Gastroesophageal sphincter (tissue), 4 donors: ENCODE data around the gene RELT. TPM values are rescaled to one million over a fixed set of nuclear protein-coding genes. Genes with fewer than 3 reads are reported as not detected.

Source experiments
- ATAC-seq: fragments of 150-250 bp; one replicate; pipeline ENCODE4 v1.9.1; 2016; ENCODE audit warnings: mild to moderate bottlenecking, moderate library complexity
- H3K27ac ChIP-seq, 4 donors: fragments of 200-600 bp; sonication (generic) in 3 of 4; 1 replicate in 3 of 4; 2 replicates in 1 of 4; pipeline ENCODE4 v1.5.1; 2016 to 2019
- H3K27me3 ChIP-seq: fragments of 200-600 bp; sonication (generic); one replicate; pipeline ENCODE4 v1.5.1; 2019
- H3K36me3 ChIP-seq, 2 donors: fragments of 200-600 bp; sonication (generic); one replicate each; pipeline ENCODE4 v1.5.1; 2019; ENCODE audit warnings: control low read depth in 1 of 2
- H3K4me1 ChIP-seq, 3 donors: fragments of 200-600 bp; sonication (generic); 1 replicate in 2 of 3; 2 replicates in 1 of 3; pipeline ENCODE4 v1.5.1; 2016 to 2019; ENCODE audit warnings: control low read depth in 2 of 3
- H3K4me3 ChIP-seq, 2 donors: fragments of 200-600 bp; sonication (generic); one replicate each; pipeline ENCODE4 v1.5.1; 2019; ENCODE audit warnings: mild to moderate bottlenecking in 1 of 2, moderate library complexity in 1 of 2
- H3K9me3 ChIP-seq, 3 donors: fragments of 200-600 bp; sonication (generic); one replicate each; pipeline ENCODE4 v1.5.1; 2017 to 2019; ENCODE audit warnings: control low read depth in 2 of 3
- EP300 ChIP-seq: sonication (generic); formaldehyde crosslinking; IDR thresholded peaks from one replicate; pipeline ENCODE4 v1.6.1; 2017; ENCODE audit warnings: antibody characterized with exemption, mild to moderate bottlenecking
- POLR2A ChIP-seq, 2 donors: fragments of 450-650 bp; IDR thresholded peaks; one replicate each; pipeline ENCODE4 v1.6.1; 2017; ENCODE audit warnings: antibody characterized with exemption in 2 of 2, mild to moderate bottlenecking in 2 of 2, moderate library complexity in 1 of 2
- POLR2AphosphoS5 ChIP-seq: sonication (generic); formaldehyde crosslinking; IDR thresholded peaks from one replicate; pipeline ENCODE4 v1.6.1; 2017; ENCODE audit warnings: antibody characterized with exemption
- WGBS, 2 donors: methylation state at CpG; one replicate each; pipeline ENCODE4 v1.1.5; 2018; ENCODE audit warnings: low coverage in 1 of 2; 5-methylcytosine and 5-hydroxymethylcytosine counted together
- total RNA-seq, 4 donors: library from RNA; depleted of rRNA; stranded (reverse); fragments of >200 nt; gene quantifications; one replicate each; pipeline ENCODE4 v1.1.0, GENCODE V29; 2016
- TF ChIP-seq, protein P1 (sequence below), 4 experiments: fragments of 200-600 bp in 2 of 4; fragments of 450-650 bp in 2 of 4; sonication (generic) in 1 of 4; IDR thresholded peaks; one replicate each; pipeline ENCODE4 v1.5.1; 2017 to 2019; ENCODE audit warnings: antibody characterized with exemption in 4 of 4, mild to moderate bottlenecking in 2 of 4, moderate library complexity in 2 of 4

RELT gene
- total RNA-seq, 4 donors from 2014 or later, result 2.3 to 5.7 (median 3.5) TPM

DNA sequence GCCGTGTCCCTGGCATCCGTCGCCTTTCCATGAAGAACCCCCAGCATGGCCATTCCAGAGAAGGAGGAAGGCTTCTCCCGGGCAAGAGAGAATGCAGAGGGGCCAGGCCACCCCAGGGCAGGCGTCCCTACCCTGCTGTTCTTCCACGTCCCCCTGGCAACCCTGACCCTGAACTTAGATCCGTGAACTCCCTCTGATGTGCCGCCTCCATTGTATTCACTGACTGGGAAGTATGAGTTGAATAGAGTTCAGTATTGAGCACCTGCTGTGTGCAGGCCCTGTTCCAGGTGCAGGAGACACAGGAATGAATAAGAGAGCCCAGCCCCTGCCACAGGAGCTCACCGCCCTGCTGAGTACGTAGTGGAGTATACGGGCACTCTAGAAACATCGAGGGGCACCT is 29.1 kb upstream of the RELT start:
- Histone ChIP-seq H3K27ac (peak overlapping the region in 1 of 4 donors; percentile 43), H3K4me1 (peaks cover 0 to 76% (median 28%) of the 10 kb centered on the region in 3 donors), H3K36me3 (peaks cover 0 to 27% of the 10 kb centered on the region in 2 donors), H3K4me3 (no peak overlapping the region), H3K9me3 (no peaks in the 10 kb centered on the region), H3K27me3 (no peaks in the 10 kb centered on the region)
- TF ChIP-seq, protein P1, sequence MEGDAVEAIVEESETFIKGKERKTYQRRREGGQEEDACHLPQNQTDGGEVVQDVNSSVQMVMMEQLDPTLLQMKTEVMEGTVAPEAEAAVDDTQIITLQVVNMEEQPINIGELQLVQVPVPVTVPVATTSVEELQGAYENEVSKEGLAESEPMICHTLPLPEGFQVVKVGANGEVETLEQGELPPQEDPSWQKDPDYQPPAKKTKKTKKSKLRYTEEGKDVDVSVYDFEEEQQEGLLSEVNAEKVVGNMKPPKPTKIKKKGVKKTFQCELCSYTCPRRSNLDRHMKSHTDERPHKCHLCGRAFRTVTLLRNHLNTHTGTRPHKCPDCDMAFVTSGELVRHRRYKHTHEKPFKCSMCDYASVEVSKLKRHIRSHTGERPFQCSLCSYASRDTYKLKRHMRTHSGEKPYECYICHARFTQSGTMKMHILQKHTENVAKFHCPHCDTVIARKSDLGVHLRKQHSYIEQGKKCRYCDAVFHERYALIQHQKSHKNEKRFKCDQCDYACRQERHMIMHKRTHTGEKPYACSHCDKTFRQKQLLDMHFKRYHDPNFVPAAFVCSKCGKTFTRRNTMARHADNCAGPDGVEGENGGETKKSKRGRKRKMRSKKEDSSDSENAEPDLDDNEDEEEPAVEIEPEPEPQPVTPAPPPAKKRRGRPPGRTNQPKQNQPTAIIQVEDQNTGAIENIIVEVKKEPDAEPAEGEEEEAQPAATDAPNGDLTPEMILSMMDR (IDR thresholded peaks at IDR 0.05), result no peak
- TF ChIP-seq POLR2AphosphoS5, result no peak
- TF ChIP-seq POLR2A (IDR thresholded peaks at IDR 0.05), result no peak
- TF ChIP-seq EP300, result no peak
- no peak for ATAC-seq
- no CpG with 5 or more reads among the region's 12 CpGs for WGBS, 2 donors

DNA sequence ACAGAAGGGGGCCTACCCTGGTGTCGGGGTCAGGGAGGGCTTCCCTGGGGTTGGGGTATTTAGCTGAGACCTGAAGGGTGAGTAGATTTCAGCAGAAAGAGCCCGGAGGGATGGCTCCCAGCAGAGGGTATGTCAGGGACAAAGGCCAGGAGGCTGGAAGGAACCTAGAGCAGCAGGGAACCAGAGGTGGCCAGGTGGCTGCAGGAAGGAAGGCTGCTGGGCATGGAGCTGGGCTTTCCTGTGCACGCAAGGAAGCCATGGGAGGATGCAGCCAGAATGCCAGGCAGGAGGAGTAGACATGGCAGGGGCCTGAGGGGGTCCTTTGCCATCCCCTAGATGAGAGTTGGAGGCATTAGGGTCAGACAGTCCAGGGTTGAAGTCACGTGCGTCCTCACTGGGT is 27.4 kb upstream of the RELT start:
- ATAC-seq, result no peak
- no peaks in the 10 kb centered on the region for H3K27me3 ChIP-seq
- TF ChIP-seq POLR2AphosphoS5 (no peak), POLR2A (IDR thresholded peaks at IDR 0.05) (no peak), EP300 (no peak)
- TF ChIP-seq, protein P1 (IDR thresholded peaks at IDR 0.05), result no peak
- H3K9me3 ChIP-seq, result no peaks in the 10 kb centered on the region
- peaks cover 0 to 58% (median 15%) of the 10 kb centered on the region in 3 donors for H3K4me1 ChIP-seq
- H3K4me3 ChIP-seq, result no peak overlapping the region
- H3K27ac ChIP-seq, result peak overlapping the region in 1 of 4 donors; percentile 70
- H3K36me3 ChIP-seq, result peaks cover 0 to 43% of the 10 kb centered on the region in 2 donors
- WGBS, 2 donors, result 79 to 80% methylated on average over 1 to 3 of the region's 5 CpGs

DNA sequence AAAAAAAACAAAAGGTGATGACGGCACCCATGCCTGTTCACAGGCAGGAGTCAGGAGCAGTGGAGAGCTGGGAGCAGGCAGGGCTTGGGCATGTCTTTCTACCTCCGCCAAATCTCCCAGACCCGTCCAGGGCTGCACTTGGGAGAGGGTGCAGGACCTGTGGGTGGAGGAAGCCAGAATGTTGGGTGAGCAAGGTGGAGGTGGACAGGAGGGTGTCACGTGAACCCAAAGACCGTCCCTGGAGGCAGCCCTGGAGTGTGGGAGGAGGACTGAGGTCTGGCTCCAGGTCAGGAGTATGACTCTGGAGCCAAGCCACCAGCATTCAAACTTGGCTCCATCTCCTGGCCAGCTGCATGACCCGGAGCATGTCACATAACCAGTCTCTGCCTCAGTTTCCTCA is 26.6 kb upstream of the RELT start:
- ATAC-seq, result no peak
- Histone ChIP-seq H3K36me3 (peaks cover 0 to 49% of the 10 kb centered on the region in 2 donors), H3K9me3 (no peaks in the 10 kb centered on the region), H3K4me1 (peaks cover 0 to 50% (median 7%) of the 10 kb centered on the region in 3 donors), H3K4me3 (no peak overlapping the region), H3K27ac (peak overlapping the region in 2 of 4 donors; percentile 64 to 70), H3K27me3 (no peaks in the 10 kb centered on the region)
- 39 to 59% methylated on average over 4 to 5 of the region's 6 CpGs for WGBS, 2 donors
- TF ChIP-seq, protein P1 (IDR thresholded peaks at IDR 0.05), result no peak
- TF ChIP-seq POLR2A (IDR thresholded peaks at IDR 0.05) (no peak), EP300 (no peak), POLR2AphosphoS5 (no peak)

DNA sequence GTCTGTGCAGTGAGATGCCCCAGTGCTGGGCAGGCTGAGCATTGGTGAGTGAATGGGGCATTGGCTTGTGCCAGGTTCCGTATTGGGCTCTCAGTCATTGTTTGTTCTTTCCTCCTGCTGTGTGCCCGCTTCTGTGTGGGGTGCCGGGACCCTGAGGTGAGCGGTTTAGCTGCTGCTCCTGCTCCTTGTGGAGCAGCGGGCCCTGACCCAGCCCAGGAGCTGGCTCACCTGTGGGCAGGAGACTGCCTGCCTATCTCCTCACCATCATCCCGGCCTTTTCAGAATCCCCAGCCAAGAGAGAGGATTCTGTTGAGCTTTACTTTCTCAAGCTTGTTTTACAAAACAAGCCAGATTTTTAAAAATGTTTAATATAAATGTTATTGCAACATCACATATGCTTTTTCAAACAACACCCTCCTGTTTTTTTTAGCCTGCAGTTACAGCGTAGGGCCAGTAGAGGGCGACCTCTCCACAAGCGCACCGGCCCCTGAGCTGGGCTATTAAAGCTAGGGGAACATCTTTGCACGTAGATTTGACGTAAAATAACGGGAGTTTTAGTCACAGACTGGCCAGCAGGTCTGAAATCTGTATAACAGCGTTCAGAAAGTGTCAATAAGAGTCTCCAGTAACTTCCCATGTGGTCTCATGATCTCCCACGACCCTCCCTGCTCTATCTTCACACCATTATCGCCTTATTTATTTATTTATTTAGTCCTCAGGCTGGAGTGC is 25.1 kb upstream of the RELT start:
- peaks cover 0 to 36% (median 0%) of the 10 kb centered on the region in 3 donors for H3K4me1 ChIP-seq
- peak; percentile 77 for ATAC-seq
- H3K27me3 ChIP-seq, result no peaks in the 10 kb centered on the region
- peaks cover 0 to 63% of the 10 kb centered on the region in 2 donors for H3K36me3 ChIP-seq
- H3K27ac ChIP-seq, result peak overlapping the region in 3 of 4 donors; percentile 64 to 77 (median 70)
- TF ChIP-seq, protein P1 (IDR thresholded peaks at IDR 0.05), result peak in 3 of 4 experiments; percentile 91 to 96 (median 93)
- TF ChIP-seq EP300, result no peak
- no peaks in the 10 kb centered on the region for H3K9me3 ChIP-seq
- no peak overlapping the region for H3K4me3 ChIP-seq
- 5 to 27% methylated on average over 7 to 16 of the region's 16 CpGs for WGBS, 2 donors

DNA sequence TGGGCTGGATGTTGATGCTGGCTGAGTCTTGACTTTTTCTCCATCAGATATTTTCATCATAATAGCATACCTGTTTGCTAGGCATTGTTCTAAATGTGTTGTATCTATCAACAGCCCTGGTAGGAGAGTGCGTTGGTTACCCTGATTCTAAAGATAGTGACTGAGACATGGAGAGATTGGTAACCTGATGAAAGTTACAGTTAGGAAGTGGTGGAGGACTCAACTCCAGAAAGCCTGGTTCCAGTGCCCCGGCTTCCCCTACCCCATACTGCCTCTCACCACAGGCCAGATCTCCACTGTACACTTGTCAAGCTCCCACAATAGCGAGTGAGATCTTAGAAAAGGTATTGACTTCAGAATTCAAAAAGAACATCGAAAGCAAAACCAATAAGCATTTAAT is 22.8 kb upstream of the RELT start:
- TF ChIP-seq, protein P1 (IDR thresholded peaks at IDR 0.05), result no peak
- no peak for TF ChIP-seq EP300
- 70 to 90% methylated on average over 3 to 4 of the region's 4 CpGs for WGBS, 2 donors
- ATAC-seq, result no peak
- H3K9me3 ChIP-seq, result no peaks in the 10 kb centered on the region
- no peaks in the 10 kb centered on the region for H3K27me3 ChIP-seq
- no peak overlapping the region for H3K27ac ChIP-seq
- peaks cover 0 to 66% of the 10 kb centered on the region in 2 donors for H3K36me3 ChIP-seq
- no peak overlapping the region for H3K4me3 ChIP-seq
- peaks cover 0 to 39% (median 0%) of the 10 kb centered on the region in 3 donors for H3K4me1 ChIP-seq
